GM21717 (cell line): ENCODE results near the gene KIF16B.
"Not testable (repeated sequence)": the region's sequence is repeated elsewhere in the genome, so short reads cannot be mapped to it uniquely, and the experiment has no call there.

Experiments
- ATAC-seq: cut with Tn5 transposase; IDR thresholded peaks from one replicate; pipeline ENCODE4 v1.9.1; 2021; ENCODE audit warnings: mild to moderate bottlenecking, moderate library complexity; ENCODE audit not compliant: unreplicated experiment

The KIF16B gene

DNA sequence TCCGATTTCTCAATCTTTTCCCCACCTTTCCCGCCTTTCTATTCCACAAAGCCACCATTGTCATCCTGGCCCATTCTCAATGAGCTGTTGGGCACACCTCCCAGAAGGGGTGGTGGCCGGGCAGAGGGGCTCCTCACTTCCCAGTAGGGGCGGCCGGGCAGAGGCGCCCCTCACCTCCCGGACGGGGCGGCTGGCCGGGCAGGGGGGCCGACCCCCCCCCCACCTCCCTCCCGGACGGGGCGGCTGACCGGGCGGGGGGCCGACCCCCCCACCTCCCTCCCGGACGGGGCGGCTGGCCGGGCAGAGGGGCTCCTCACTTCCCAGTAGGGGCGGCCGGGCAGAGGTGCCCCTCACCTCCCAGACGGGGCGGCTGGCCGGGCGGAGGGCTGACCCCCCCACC, 346.3 kb downstream of the KIF16B start:
- ATAC-seq, result not testable (repeated sequence)

GRCh38 chr20:16224836-16225235, 348.4 kb downstream of the KIF16B start:
- no peak for ATAC-seq

DNA sequence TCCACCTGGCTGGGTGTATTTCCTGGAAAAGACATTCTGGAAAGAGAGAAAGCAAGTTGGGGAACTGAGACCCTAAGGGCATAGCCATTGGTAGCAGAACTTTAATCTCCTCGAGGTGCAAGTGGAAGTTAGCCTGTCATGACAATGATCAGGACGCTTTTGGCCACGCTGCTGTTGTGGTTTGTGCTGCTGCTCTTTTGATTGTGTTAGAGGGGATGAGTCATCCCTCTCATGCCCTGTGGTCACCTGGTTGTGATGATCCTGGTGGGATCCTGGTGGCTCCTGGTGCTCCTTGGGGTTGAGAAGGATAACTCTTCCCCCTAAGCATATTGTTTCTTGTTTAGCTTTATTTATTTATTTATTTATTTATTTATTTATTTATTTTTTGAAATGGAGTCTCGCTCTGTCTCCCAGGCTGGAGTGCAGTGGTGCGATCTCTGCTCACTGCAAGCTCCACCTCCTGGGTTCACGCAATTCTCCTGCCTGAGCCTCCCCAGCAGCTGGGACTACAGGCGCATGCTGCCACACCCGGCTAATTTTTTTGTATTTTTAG, 350.3 kb downstream of the KIF16B start:
- ATAC-seq, result no peak
